KMS-11 (cell line): Measurements from ENCODE around the gene GPHA2.

ENCODE experiments used
- H2AFZ ChIP-seq: fragments of 200-600 bp; sonication (generic); 2 replicates; pipeline ENCODE4 v1.6.1; 2016; ENCODE audit warnings: antibody characterized with exemption, mixed run types, low read depth
- H3K27ac ChIP-seq: fragments of 200-600 bp; sonication (generic); 2 replicates; pipeline ENCODE4 v1.6.1; 2016; ENCODE audit warnings: mild to moderate bottlenecking, mixed run types
- H3K27me3 ChIP-seq: fragments of 200-600 bp; sonication (generic); 2 replicates; pipeline ENCODE4 v1.6.1; 2017; ENCODE audit warnings: mild to moderate bottlenecking, low read depth, mixed run types, moderate library complexity; ENCODE audit not compliant: insufficient read depth
- H3K36me3 ChIP-seq: fragments of 200-600 bp; sonication (generic); 2 replicates; pipeline ENCODE4 v1.6.1; 2017; ENCODE audit warnings: mild to moderate bottlenecking, mixed run types; ENCODE audit not compliant: insufficient read depth
- H3K4me1 ChIP-seq: fragments of 200-600 bp; sonication (generic); 2 replicates; pipeline ENCODE4 v1.6.1; 2016; ENCODE audit warnings: mild to moderate bottlenecking, low read depth, mixed run types; ENCODE audit not compliant: poor library complexity, severe bottlenecking
- H3K4me2 ChIP-seq: fragments of 200-600 bp; sonication (generic); 2 replicates; pipeline ENCODE4 v1.7.0; 2016; ENCODE audit warnings: mild to moderate bottlenecking, mixed run types
- H3K4me3 ChIP-seq: fragments of 200-600 bp; sonication (generic); IDR thresholded peaks from 2 replicates; pipeline ENCODE4 v1.6.1; 2017; ENCODE audit warnings: low read depth, low read length, mixed read lengths; ENCODE audit not compliant: insufficient read depth
- H3K79me2 ChIP-seq: fragments of 200-600 bp; sonication (generic); 2 replicates; pipeline ENCODE4 v1.6.1; 2016; ENCODE audit warnings: low read depth, mixed run types; ENCODE audit not compliant: insufficient read depth
- H3K9ac ChIP-seq: fragments of 200-600 bp; sonication (generic); 2 replicates; pipeline ENCODE4 v1.6.1; 2016; ENCODE audit warnings: mild to moderate bottlenecking, mixed run types
- H4K20me1 ChIP-seq: fragments of 200-600 bp; sonication (generic); 2 replicates; pipeline ENCODE4 v1.6.1; 2016; ENCODE audit warnings: mild to moderate bottlenecking, mixed run types; ENCODE audit not compliant: insufficient read depth
- CTCF ChIP-seq: fragments of 200-600 bp; sonication (generic); conservative IDR thresholded peaks from 2 replicates; pipeline ENCODE4 v1.6.1; 2017; ENCODE audit warnings: low read depth, mild to moderate bottlenecking, antibody characterized with exemption, low read length, moderate library complexity, mixed read lengths

Gene GPHA2

GRCh38 chr11:64916775-64917662 lies 18.7 kb downstream of the GPHA2 start, which contains the start of gene ATG2A:
Gene ATG2A, minus strand, starts transcription at chr11:64917209. Its CDS starts 74 bp downstream, at chr11:64917135.
- TF ChIP-seq CTCF, result no peak
- Histone ChIP-seq H3K36me3 (no peaks in the 10 kb centered on the region), H3K4me2 (peak within 1 kb of the TSS; percentile 88), H3K4me3 (no peak within 1 kb of the TSS), H2AFZ (peak within 1 kb of the TSS; percentile 60), H3K27ac (peak within 1 kb of the TSS; percentile 47; the same call in 1 of the 2 replicates), H4K20me1 (no peaks in the 10 kb centered on the region), H3K27me3 (no peaks in the 10 kb centered on the region), H3K9ac (peak within 1 kb of the TSS; percentile 73), H3K79me2 (no peaks in the 10 kb centered on the region), H3K4me1 (peaks cover 25% of the 10 kb centered on the region)

GRCh38 chr11:64916040-64916774 lies 19.5 kb downstream of the GPHA2 start:
- Histone ChIP-seq H4K20me1 (no peaks in the 10 kb centered on the region), H3K9ac (peak overlapping the region; percentile 73), H2AFZ (peak overlapping the region; percentile 60), H3K27me3 (no peaks in the 10 kb centered on the region), H3K36me3 (no peaks in the 10 kb centered on the region), H3K27ac (peak overlapping the region; percentile 47; the same call in 1 of the 2 replicates), H3K4me3 (no peak overlapping the region), H3K4me2 (peak overlapping the region; percentile 67), H3K79me2 (no peaks in the 10 kb centered on the region), H3K4me1 (peaks cover 25% of the 10 kb centered on the region)
- TF ChIP-seq CTCF, result no peak

GRCh38 chr11:64915376-64915887 lies 20.3 kb downstream of the GPHA2 start:
- Histone ChIP-seq H3K27me3 (no peaks in the 10 kb centered on the region), H3K4me3 (no peak overlapping the region), H3K4me2 (peak overlapping the region; percentile 67; the same call in 1 of the 2 replicates), H3K79me2 (no peaks in the 10 kb centered on the region), H3K4me1 (peaks cover 25% of the 10 kb centered on the region), H2AFZ (no peak overlapping the region), H4K20me1 (no peaks in the 10 kb centered on the region), H3K9ac (no peak overlapping the region), H3K36me3 (no peaks in the 10 kb centered on the region), H3K27ac (no peak overlapping the region)
- no peak for TF ChIP-seq CTCF

- Histone ChIP-seq H3K27me3 (no peaks in the 10 kb centered on the region), H3K27ac (no peak overlapping the region), H3K4me2 (no peak overlapping the region), H3K4me3 (no peak overlapping the region), H3K79me2 (no peaks in the 10 kb centered on the region), H4K20me1 (no peaks in the 10 kb centered on the region), H3K4me1 (peaks cover 21% of the 10 kb centered on the region), H3K36me3 (no peaks in the 10 kb centered on the region), H3K9ac (no peak overlapping the region), H2AFZ (no peak overlapping the region)
- no peak for TF ChIP-seq CTCF
Measured at GRCh38 chr11:64914123-64914522, 21.6 kb downstream of the GPHA2 start.
